Pancreas (tissue), 10 donors: Measurements from ENCODE around the gene RXRA. TPM values are rescaled to one million over a fixed set of nuclear protein-coding genes. Genes with fewer than 3 reads are reported as not detected.

Source experiments
- ATAC-seq, 4 donors: fragments of 200-7000 bp; cut with Tn5 transposase; one replicate each; pipeline versions ENCODE4 v1.8.0 to v1.9.1; 2020; ENCODE audit warnings: mild to moderate bottlenecking in 4 of 4, moderate library complexity in 4 of 4
- DNase-seq, 6 donors: peaks; one replicate each; pipeline ENCODE4 v3.0.0-alpha.2; 2020
- FAIRE-seq: peaks from 2 replicates; lab custom pipeline; 2012; peaks lifted over from hg19 to GRCh38; lab: Jason Lieb, UNC
- H3K27ac ChIP-seq, 4 donors: fragments of 200-600 bp; sonication (generic); 1 replicate in 3 of 4; 2 replicates in 1 of 4; pipeline versions ENCODE4 v1.5.0 to v1.8.0; 2020
- H3K27me3 ChIP-seq, 4 donors: fragments of 200-600 bp; one replicate each; pipeline ENCODE4 v1.8.0; 2021
- H3K36me3 ChIP-seq, 3 donors: fragments of 200-600 bp; sonication (generic) in 1 of 3; one replicate each; pipeline versions ENCODE4 v1.5.0 to v1.8.0; 2020 to 2021
- H3K4me1 ChIP-seq, 3 donors: fragments of 200-600 bp; one replicate each; pipeline ENCODE4 v1.8.0; 2021
- H3K4me3 ChIP-seq, 4 donors: fragments of 200-600 bp; sonication (generic) in 2 of 4; one replicate each; pipeline versions ENCODE4 v1.5.0 to v1.8.0; 2020 to 2021
- H3K9me3 ChIP-seq, 4 donors: fragments of 200-600 bp; one replicate each; pipeline ENCODE4 v1.8.0; 2021
- CTCF ChIP-seq, 4 donors: fragments of 200-600 bp; sonication (generic) in 3 of 4; IDR thresholded peaks; one replicate each; pipeline versions ENCODE4 v1.5.0 to v1.8.0; 2021; ENCODE audit warnings: antibody characterized with exemption in 4 of 4
- WGBS, 2 donors: extraction: QIAGEN DNeasy Blood & Tissue Kit; methylation state at CpG; one replicate each; pipeline ENCODE4 v1.1.7; 2013; 5-methylcytosine and 5-hydroxymethylcytosine counted together
- intact Hi-C, 3 donors: fragments of 100-400 bp; cut with DNase I; formaldehyde crosslinking; loops; one replicate each; pipeline versions ENCODE4 v1.11.1 to v1.14.2; 2022
- polyA plus RNA-seq, 2 donors: library from polyadenylated mRNA; stranded (reverse); fragments of 200-250 nt; gene quantifications; one replicate each; pipeline ENCODE4 v1.2.3, GENCODE V29; 2013
- total RNA-seq, 6 donors: library from RNA; stranded (reverse); fragmentation: NEBNext Ultra II Directional in 4 of 6; extraction: Animal tissue kit (Norgen Biotek cat#: 25700) in 4 of 6; gene quantifications; one replicate each; pipeline versions ENCODE4 v1.2.1 to v1.2.4, GENCODE V29; 2021 to 2023
- donor health status: healthy with polysubstance abuse.
- donor health status: DM: no; HTN: no; CAD: no; lungs with moderate emphysema.
- donor health status: DM: no; HTN: no; CAD: no.
- donor health status: control.
- donor health status: control.
- donor health status: Bipolar disorder and iron deficiency.
- donor health status: DM: yes; HTN: yes; CAD: no.
- donor health status: DM: no; HTN: no; CAD: no.
- donor health status: DM: no; HTN: no; CAD: no.
- donor health status: DM: yes; HTN: yes; CAD: no.

RXRA gene
- total and polyA plus RNA-seq, 8 donors, result 20.2 to 35.1 (median 22.9) TPM

- TF ChIP-seq CTCF (IDR thresholded peaks at IDR 0.05), result no peak
- intact Hi-C loops, result no loop called here
- no peaks in the 10 kb centered on the region for H3K36me3 ChIP-seq
- H3K4me3 ChIP-seq, result no peak overlapping the region
- no peak overlapping the region for H3K27ac ChIP-seq
- FAIRE-seq, result no peak
- H3K27me3 ChIP-seq, result no peaks in the 10 kb centered on the region
- H3K9me3 ChIP-seq, result no peaks in the 10 kb centered on the region
- WGBS, 2 donors, result 79 to 80% methylated on average over 19 of the region's 19 CpGs
- no peak for ATAC-seq
- peaks cover 18 to 31% (median 22%) of the 10 kb centered on the region in 3 donors for H3K4me1 ChIP-seq
- no peak for DNase-seq
Measured at GRCh38 chr9:134384811-134385479, 58.7 kb downstream of the RXRA start.

GRCh38 chr9:134385915-134386314 is 59.7 kb downstream of the RXRA start:
- FAIRE-seq, result no peak
- intact Hi-C loops, result no loop called here
- ATAC-seq, result no peak
- no peaks in the 10 kb centered on the region for H3K9me3 ChIP-seq
- WGBS, 2 donors, result 94 to 95% methylated on average over 24 of the region's 24 CpGs
- DNase-seq, result no peak
- TF ChIP-seq CTCF (IDR thresholded peaks at IDR 0.05), result no peak
- H3K27me3 ChIP-seq, result no peaks in the 10 kb centered on the region
- no peak overlapping the region for H3K4me3 ChIP-seq
- peaks cover 18 to 31% (median 22%) of the 10 kb centered on the region in 3 donors for H3K4me1 ChIP-seq
- no peaks in the 10 kb centered on the region for H3K36me3 ChIP-seq
- H3K27ac ChIP-seq, result peak overlapping the region in 2 of 4 donors; percentile 38 to 78

GRCh38 chr9:134386951-134387831 is 60.9 kb downstream of the RXRA start:
- DNase-seq (peak in 5 of 6 donors; percentile 57 to 76 (median 69)), FAIRE-seq (no peak), ATAC-seq (peak; percentile 67 to 81 (median 76))
- H3K4me3 ChIP-seq, result no peak overlapping the region
- TF ChIP-seq CTCF (IDR thresholded peaks at IDR 0.05), result no peak
- peaks cover 18 to 25% (median 22%) of the 10 kb centered on the region in 3 donors for H3K4me1 ChIP-seq
- 20 to 21% methylated on average over 36 to 38 of the region's 38 CpGs for WGBS, 2 donors
- H3K36me3 ChIP-seq, result no peaks in the 10 kb centered on the region
- intact Hi-C loops, result no loop called here
- H3K27ac ChIP-seq, result peak overlapping the region; percentile 38 to 78 (median 61)
- H3K27me3 ChIP-seq, result no peaks in the 10 kb centered on the region
- H3K9me3 ChIP-seq, result no peaks in the 10 kb centered on the region

GRCh38 chr9:134388289-134388808 is 62.1 kb downstream of the RXRA start:
- peaks cover 18 to 22% (median 21%) of the 10 kb centered on the region in 3 donors for H3K4me1 ChIP-seq
- intact Hi-C loops, result no loop called here
- no peaks in the 10 kb centered on the region for H3K36me3 ChIP-seq
- no peaks in the 10 kb centered on the region for H3K9me3 ChIP-seq
- WGBS, 2 donors, result 84 to 90% methylated on average over 15 of the region's 15 CpGs
- H3K27ac ChIP-seq, result peak overlapping the region in 3 of 4 donors; percentile 22 to 70 (median 31)
- FAIRE-seq, result no peak
- TF ChIP-seq CTCF (IDR thresholded peaks at IDR 0.05), result no peak
- ATAC-seq, result no peak
- H3K27me3 ChIP-seq, result no peaks in the 10 kb centered on the region
- DNase-seq, result no peak
- no peak overlapping the region for H3K4me3 ChIP-seq
